ENCODE data around the gene OR2T35. TPM values are rescaled to one million over a fixed set of nuclear protein-coding genes. Genes with fewer than 3 reads are reported as not detected.
"Not testable (repeated sequence)": the region's sequence is repeated elsewhere in the genome, so short reads cannot be mapped to it uniquely, and the experiment has no call there.

OR2T35 gene, protein sequence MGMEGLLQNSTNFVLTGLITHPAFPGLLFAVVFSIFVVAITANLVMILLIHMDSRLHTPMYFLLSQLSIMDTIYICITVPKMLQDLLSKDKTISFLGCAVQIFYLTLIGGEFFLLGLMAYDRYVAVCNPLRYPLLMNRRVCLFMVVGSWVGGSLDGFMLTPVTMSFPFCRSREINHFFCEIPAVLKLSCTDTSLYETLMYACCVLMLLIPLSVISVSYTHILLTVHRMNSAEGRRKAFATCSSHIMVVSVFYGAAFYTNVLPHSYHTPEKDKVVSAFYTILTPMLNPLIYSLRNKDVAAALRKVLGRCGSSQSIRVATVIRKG
- total RNA-seq (2021; ENCODE audit: unreplicated experiment) (not detected), Bru-seq, nascent RNA (not detected), BruChase-seq, experiment 1, labeled RNA remaining after a 6-hour chase (not detected), BruChase-seq, experiment 2, labeled RNA remaining after a 2-hour chase (not detected)
- polyA plus RNA-seq (2012) = not detected in 2 replicates
- long read RNA-seq = 0 reads

DNA sequence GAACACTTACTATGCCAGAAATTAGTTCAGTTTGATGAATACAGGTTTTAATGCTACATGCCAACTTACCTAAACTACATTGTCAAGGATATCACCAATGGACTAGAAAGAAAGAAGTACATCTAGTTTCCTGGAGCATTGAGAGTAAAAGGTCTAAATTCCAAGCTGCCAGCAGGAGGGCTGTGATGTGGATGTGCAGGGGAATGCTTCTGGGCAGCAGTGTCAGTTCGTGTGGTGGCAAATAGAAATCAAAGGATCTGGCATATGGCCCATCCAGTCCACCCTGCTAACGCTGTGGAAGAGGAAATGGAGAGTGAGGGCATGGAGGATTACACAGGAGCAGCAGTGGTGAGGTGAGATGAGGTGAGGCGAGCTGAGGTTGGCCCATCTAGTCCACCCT is at the start of gene OR2T35:
Gene OR2T35 (minus strand): TSS at position 101 of the 400 bp plus-strand sequence. CDS start 6,020 bp downstream, outside the sequence.
- H3K4me3 ChIP-seq (replicated peaks in 1 of 2; ENCODE audit: low read depth in 1 of 2, low read length in 2 of 2); H2AFZ ChIP-seq (ENCODE audit: low read depth, low read length, poor library complexity, severe bottlenecking); H3K4me1 ChIP-seq (ENCODE audit: control insufficient read depth in 1 of 2, insufficient read depth in 2 of 2, low read length in 2 of 2); H3K27me3 ChIP-seq (ENCODE audit: insufficient read depth, low read length); H3K27ac ChIP-seq (ENCODE audit: low read depth, low read length); H3K9ac ChIP-seq (ENCODE audit: low read length); ATAC-seq; DNase-seq (ENCODE audit: low read depth, low spot score); H3K4me2 ChIP-seq (ENCODE audit: low read length); BruUV-seq (replicated peaks); H3K79me2 ChIP-seq (ENCODE audit: insufficient read depth, low read length); RAD21 ChIA-PET (ENCODE audit: low non-redundant PET in 1 of 2, low total read pairs in 2 of 2, uncharacterized antibody in 2 of 2, unreplicated experiment in 2 of 2); POLR2A ChIA-PET; H3K9me3 ChIP-seq (ENCODE audit: control insufficient read depth in 1 of 2, insufficient read depth in 1 of 2, low read depth in 1 of 2, low read length in 2 of 2); H3K9me2 ChIP-seq (ENCODE audit: insufficient read depth); intact Hi-C loops (cut with micrococcal nuclease); H4K20me1 ChIP-seq (ENCODE audit: insufficient read depth); H3K36me3 ChIP-seq (ENCODE audit: control insufficient read depth in 1 of 2, insufficient read depth in 2 of 2, low read length in 2 of 2); CTCF ChIA-PET: not testable (repeated sequence)

DNA sequence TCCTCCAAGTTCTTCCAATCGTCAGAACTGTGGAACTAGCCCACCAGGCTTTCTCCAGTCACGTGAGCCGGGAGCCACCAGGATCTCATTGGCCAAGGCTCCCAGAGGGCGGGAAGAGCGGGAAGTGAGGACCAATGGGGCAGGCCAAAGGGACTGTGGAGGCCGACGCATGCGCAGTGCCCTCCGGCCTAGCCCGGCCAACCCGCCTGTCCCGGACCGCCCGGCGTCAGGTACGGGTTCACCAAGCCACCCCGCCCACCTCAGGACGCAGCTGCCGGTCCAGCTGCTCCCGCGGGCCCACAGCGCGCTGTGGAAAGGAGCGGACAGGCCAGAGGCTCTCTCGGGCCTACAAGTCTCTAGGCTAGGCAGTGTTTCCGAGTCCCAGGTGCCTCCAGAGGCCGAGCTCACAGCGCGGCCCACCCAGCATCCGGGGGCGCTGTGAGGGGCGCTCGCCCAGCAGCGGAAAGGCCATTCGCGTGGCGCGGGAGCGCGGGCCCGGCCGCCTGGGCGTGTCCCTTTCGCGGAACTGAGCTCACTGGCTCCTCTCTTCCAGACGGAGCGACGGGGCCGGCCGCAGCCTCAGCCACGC is 46.6 kb upstream of the OR2T35 start:
- Histone ChIP-seq H3K9ac (ENCODE audit: low read length) (no peak overlapping the region), H3K9me3 (ENCODE audit: control insufficient read depth in 1 of 2, insufficient read depth in 1 of 2, low read depth in 1 of 2, low read length in 2 of 2) (no peaks in the 10 kb centered on the region), H4K20me1 (ENCODE audit: insufficient read depth) (no peaks in the 10 kb centered on the region), H3K4me2 (ENCODE audit: low read length) (no peak overlapping the region), H3K27ac (ENCODE audit: low read depth, low read length) (no peak overlapping the region), H3K36me3 (ENCODE audit: control insufficient read depth in 1 of 2, insufficient read depth in 2 of 2, low read length in 2 of 2) (no peaks in the 10 kb centered on the region), H3K27me3 (ENCODE audit: insufficient read depth, low read length) (no peaks in the 10 kb centered on the region), H3K4me1 (ENCODE audit: control insufficient read depth in 1 of 2, insufficient read depth in 2 of 2, low read length in 2 of 2) (no peaks in the 10 kb centered on the region), H3K79me2 (ENCODE audit: insufficient read depth, low read length) (no peaks in the 10 kb centered on the region), H3K4me3 (replicated peaks in 1 of 2; ENCODE audit: low read depth in 1 of 2, low read length in 2 of 2) (no peak overlapping the region), H2AFZ (ENCODE audit: low read depth, low read length, poor library complexity, severe bottlenecking) (no peak overlapping the region), H3K9me2 (ENCODE audit: insufficient read depth) (no peaks in the 10 kb centered on the region)
- ATAC-seq = no peak
- CTCF ChIA-PET = no interaction called here
- POLR2A ChIA-PET = no interaction called here
- intact Hi-C loops (cut with micrococcal nuclease) = no loop called here
- no peak for DNase-seq (ENCODE audit: low read depth, low spot score)
- RAD21 ChIA-PET (ENCODE audit: low non-redundant PET in 1 of 2, low total read pairs in 2 of 2, uncharacterized antibody in 2 of 2, unreplicated experiment in 2 of 2) = no interaction called here
- BruUV-seq (replicated peaks) = no TSS peak
- TF ChIP-seq JUND (IDR thresholded peaks at IDR 0.05) = no peak
- TF ChIP-seq, protein P1, sequence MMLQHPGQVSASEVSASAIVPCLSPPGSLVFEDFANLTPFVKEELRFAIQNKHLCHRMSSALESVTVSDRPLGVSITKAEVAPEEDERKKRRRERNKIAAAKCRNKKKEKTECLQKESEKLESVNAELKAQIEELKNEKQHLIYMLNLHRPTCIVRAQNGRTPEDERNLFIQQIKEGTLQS (IDR thresholded peaks at IDR 0.05) = no peak
- TF ChIP-seq, protein P2, sequence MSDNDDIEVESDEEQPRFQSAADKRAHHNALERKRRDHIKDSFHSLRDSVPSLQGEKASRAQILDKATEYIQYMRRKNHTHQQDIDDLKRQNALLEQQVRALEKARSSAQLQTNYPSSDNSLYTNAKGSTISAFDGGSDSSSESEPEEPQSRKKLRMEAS (IDR thresholded peaks at IDR 0.05) = no peak
- no peak for TF ChIP-seq ZFX (IDR thresholded peaks at IDR 0.05)
- TF ChIP-seq SRF (IDR thresholded peaks at IDR 0.05; ENCODE audit: low read depth) = no peak
- TF ChIP-seq CEBPB (IDR thresholded peaks at IDR 0.05; ENCODE audit: low read depth) = no peak
- no peak for TF ChIP-seq EGR1 (IDR thresholded peaks at IDR 0.05; ENCODE audit: low read depth)
- no peak for TF ChIP-seq EZH2phosphoT487 (IDR thresholded peaks at IDR 0.05; ENCODE audit: borderline replicate concordance)
- no peak for TF ChIP-seq POLR2AphosphoS5 (IDR thresholded peaks at IDR 0.05; ENCODE audit: low read depth, low read length)
- TF ChIP-seq FOSL1 (IDR thresholded peaks at IDR 0.05; ENCODE audit: low read depth) = no peak
- TF ChIP-seq, protein P3, sequence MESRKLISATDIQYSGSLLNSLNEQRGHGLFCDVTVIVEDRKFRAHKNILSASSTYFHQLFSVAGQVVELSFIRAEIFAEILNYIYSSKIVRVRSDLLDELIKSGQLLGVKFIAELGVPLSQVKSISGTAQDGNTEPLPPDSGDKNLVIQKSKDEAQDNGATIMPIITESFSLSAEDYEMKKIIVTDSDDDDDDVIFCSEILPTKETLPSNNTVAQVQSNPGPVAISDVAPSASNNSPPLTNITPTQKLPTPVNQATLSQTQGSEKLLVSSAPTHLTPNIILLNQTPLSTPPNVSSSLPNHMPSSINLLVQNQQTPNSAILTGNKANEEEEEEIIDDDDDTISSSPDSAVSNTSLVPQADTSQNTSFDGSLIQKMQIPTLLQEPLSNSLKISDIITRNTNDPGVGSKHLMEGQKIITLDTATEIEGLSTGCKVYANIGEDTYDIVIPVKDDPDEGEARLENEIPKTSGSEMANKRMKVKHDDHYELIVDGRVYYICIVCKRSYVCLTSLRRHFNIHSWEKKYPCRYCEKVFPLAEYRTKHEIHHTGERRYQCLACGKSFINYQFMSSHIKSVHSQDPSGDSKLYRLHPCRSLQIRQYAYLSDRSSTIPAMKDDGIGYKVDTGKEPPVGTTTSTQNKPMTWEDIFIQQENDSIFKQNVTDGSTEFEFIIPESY (IDR thresholded peaks at IDR 0.05; ENCODE audit: extremely low read depth, insufficient replicate concordance, low read length) = no peak
- TF ChIP-seq, protein P4, sequence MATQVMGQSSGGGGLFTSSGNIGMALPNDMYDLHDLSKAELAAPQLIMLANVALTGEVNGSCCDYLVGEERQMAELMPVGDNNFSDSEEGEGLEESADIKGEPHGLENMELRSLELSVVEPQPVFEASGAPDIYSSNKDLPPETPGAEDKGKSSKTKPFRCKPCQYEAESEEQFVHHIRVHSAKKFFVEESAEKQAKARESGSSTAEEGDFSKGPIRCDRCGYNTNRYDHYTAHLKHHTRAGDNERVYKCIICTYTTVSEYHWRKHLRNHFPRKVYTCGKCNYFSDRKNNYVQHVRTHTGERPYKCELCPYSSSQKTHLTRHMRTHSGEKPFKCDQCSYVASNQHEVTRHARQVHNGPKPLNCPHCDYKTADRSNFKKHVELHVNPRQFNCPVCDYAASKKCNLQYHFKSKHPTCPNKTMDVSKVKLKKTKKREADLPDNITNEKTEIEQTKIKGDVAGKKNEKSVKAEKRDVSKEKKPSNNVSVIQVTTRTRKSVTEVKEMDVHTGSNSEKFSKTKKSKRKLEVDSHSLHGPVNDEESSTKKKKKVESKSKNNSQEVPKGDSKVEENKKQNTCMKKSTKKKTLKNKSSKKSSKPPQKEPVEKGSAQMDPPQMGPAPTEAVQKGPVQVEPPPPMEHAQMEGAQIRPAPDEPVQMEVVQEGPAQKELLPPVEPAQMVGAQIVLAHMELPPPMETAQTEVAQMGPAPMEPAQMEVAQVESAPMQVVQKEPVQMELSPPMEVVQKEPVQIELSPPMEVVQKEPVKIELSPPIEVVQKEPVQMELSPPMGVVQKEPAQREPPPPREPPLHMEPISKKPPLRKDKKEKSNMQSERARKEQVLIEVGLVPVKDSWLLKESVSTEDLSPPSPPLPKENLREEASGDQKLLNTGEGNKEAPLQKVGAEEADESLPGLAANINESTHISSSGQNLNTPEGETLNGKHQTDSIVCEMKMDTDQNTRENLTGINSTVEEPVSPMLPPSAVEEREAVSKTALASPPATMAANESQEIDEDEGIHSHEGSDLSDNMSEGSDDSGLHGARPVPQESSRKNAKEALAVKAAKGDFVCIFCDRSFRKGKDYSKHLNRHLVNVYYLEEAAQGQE (IDR thresholded peaks at IDR 0.05; ENCODE audit: low read depth) = no peak
- TF ChIP-seq YY1 (IDR thresholded peaks at IDR 0.05; ENCODE audit: extremely low read depth, insufficient replicate concordance, low read depth, low read length) = no peak
